Measurements from ENCODE around the gene KRT86.

DNA sequence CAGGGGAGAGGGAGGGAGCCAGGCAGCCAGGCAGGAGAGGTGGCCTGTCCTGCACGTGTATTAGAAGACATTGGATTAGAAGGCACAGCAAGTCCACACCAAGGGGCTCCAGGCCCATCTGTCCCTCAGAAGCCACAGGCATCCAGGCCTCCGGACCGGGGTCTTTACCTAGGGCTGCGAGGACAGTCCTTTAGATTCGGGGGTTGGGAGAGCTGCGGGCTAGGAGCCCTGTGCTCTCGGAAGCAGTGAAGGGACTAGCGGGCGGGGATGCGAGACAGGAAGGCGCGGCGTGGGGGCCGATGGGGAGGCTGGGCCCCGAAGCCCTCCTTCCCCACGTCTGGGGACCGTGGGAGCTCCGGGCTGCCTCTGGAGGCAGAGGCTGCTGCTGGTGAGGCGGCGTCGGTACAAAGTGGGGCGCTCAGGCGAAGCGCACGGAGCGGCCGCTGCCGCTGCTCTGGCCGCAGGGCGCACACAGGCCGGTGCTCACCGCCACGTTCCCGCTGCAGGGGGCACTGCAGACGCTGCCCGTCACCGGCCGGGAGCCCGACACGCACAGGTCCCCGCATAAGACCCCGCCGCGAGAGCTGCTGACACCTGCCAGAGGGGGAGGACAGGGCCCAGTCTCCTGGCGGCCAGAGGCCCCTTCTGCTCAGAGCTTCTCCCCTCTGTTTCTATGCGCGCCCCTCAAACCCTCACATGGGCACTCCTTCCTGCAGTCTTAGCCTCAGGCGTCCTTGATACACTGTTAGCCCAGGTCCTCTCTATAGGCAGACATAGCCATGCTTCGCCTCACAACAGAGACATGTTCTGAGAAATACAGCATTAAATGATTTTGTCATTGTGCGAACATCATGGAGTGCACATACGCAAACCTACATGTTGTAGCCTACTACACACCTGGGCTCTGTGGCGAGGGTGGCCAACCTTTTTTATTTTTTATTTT is 24.1 kb upstream of the KRT86 start:
- TF ChIP-seq POLR2A (IDR thresholded peaks at IDR 0.05) = no peak
- TF ChIP-seq, protein P1, sequence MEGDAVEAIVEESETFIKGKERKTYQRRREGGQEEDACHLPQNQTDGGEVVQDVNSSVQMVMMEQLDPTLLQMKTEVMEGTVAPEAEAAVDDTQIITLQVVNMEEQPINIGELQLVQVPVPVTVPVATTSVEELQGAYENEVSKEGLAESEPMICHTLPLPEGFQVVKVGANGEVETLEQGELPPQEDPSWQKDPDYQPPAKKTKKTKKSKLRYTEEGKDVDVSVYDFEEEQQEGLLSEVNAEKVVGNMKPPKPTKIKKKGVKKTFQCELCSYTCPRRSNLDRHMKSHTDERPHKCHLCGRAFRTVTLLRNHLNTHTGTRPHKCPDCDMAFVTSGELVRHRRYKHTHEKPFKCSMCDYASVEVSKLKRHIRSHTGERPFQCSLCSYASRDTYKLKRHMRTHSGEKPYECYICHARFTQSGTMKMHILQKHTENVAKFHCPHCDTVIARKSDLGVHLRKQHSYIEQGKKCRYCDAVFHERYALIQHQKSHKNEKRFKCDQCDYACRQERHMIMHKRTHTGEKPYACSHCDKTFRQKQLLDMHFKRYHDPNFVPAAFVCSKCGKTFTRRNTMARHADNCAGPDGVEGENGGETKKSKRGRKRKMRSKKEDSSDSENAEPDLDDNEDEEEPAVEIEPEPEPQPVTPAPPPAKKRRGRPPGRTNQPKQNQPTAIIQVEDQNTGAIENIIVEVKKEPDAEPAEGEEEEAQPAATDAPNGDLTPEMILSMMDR (IDR thresholded peaks at IDR 0.05) = peak in 1 of 4 experiments; percentile 6

Measured in gastroesophageal sphincter (tissue), 3 donors.